ENCODE measurements around the gene ZNF185. TPM values are rescaled to one million over a fixed set of nuclear protein-coding genes. Genes with fewer than 3 reads are reported as not detected.
A peak's percentile ranks its signal among the peaks of the same experiment; 100 is the strongest.

Gene ZNF185
- total RNA-seq, 1 donor from 2014 or later = 2.1 TPM

DNA sequence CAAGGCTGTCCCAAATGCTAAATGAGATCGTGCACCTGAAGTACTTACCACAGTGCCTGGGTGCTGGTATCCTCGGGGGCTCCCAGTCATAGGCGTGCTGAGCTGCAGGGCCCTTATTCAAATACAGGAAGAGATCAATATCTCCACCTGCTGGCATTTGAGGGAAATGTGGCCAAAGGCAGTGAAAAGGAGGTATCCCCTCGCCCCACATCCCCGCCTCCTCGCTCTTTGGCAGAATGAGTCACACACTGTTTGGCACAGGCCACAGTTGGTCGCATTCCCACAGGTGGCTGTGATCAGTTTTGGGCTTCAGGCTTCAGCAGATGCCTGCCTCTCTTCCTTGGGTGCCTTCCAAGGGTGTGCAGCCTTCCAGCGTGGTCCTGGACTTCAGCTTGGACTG, 28.4 kb downstream of the ZNF185 start:
- H3K4me1 Mint-ChIP-seq (ENCODE audit: unreplicated experiment) = no peaks in the 10 kb centered on the region
- peaks cover 3% of the 10 kb centered on the region for H3K27me3 Mint-ChIP-seq (ENCODE audit: unreplicated experiment)
- H3K27ac Mint-ChIP-seq (ENCODE audit: unreplicated experiment) = no peak overlapping the region
- TF ChIP-seq, protein P1, sequence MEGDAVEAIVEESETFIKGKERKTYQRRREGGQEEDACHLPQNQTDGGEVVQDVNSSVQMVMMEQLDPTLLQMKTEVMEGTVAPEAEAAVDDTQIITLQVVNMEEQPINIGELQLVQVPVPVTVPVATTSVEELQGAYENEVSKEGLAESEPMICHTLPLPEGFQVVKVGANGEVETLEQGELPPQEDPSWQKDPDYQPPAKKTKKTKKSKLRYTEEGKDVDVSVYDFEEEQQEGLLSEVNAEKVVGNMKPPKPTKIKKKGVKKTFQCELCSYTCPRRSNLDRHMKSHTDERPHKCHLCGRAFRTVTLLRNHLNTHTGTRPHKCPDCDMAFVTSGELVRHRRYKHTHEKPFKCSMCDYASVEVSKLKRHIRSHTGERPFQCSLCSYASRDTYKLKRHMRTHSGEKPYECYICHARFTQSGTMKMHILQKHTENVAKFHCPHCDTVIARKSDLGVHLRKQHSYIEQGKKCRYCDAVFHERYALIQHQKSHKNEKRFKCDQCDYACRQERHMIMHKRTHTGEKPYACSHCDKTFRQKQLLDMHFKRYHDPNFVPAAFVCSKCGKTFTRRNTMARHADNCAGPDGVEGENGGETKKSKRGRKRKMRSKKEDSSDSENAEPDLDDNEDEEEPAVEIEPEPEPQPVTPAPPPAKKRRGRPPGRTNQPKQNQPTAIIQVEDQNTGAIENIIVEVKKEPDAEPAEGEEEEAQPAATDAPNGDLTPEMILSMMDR (IDR thresholded peaks at IDR 0.05; ENCODE audit: unreplicated experiment) = no peak
- DNase-seq (ENCODE audit: low spot score) = peak; percentile 38
- no peak overlapping the region for H3K4me3 Mint-ChIP-seq (ENCODE audit: unreplicated experiment)
- H3K36me3 Mint-ChIP-seq (ENCODE audit: low read depth, unreplicated experiment) = no peaks in the 10 kb centered on the region
- no peaks in the 10 kb centered on the region for H3K9me3 Mint-ChIP-seq (ENCODE audit: unreplicated experiment)

DNA sequence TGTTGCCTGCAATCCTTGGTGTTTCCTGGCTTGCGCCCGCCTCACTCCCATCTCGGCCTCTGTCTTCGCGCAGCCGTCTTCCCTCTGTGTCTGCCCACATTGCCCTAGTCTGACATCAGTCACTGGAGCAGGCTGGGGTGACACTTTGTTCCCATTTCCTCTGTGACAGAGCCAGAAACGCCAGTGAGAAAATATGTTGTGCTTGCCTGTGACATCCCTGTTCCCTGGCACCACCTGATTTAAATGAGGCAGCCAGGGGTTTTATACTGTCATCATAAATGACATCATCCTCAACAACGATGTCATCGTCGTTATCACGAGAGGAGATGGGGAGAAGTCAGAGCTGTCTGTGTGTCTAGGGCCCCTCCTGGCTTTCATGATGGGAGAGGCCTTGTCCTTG, 29.1 kb downstream of the ZNF185 start:
- H3K4me3 Mint-ChIP-seq (ENCODE audit: unreplicated experiment) = no peak overlapping the region
- no peaks in the 10 kb centered on the region for H3K9me3 Mint-ChIP-seq (ENCODE audit: unreplicated experiment)
- TF ChIP-seq, protein P1 (IDR thresholded peaks at IDR 0.05; ENCODE audit: unreplicated experiment) = no peak
- peaks cover 3% of the 10 kb centered on the region for H3K27me3 Mint-ChIP-seq (ENCODE audit: unreplicated experiment)
- H3K27ac Mint-ChIP-seq (ENCODE audit: unreplicated experiment) = no peak overlapping the region
- H3K36me3 Mint-ChIP-seq (ENCODE audit: low read depth, unreplicated experiment) = no peaks in the 10 kb centered on the region
- no peak for DNase-seq (ENCODE audit: low spot score)
- no peaks in the 10 kb centered on the region for H3K4me1 Mint-ChIP-seq (ENCODE audit: unreplicated experiment)

DNA sequence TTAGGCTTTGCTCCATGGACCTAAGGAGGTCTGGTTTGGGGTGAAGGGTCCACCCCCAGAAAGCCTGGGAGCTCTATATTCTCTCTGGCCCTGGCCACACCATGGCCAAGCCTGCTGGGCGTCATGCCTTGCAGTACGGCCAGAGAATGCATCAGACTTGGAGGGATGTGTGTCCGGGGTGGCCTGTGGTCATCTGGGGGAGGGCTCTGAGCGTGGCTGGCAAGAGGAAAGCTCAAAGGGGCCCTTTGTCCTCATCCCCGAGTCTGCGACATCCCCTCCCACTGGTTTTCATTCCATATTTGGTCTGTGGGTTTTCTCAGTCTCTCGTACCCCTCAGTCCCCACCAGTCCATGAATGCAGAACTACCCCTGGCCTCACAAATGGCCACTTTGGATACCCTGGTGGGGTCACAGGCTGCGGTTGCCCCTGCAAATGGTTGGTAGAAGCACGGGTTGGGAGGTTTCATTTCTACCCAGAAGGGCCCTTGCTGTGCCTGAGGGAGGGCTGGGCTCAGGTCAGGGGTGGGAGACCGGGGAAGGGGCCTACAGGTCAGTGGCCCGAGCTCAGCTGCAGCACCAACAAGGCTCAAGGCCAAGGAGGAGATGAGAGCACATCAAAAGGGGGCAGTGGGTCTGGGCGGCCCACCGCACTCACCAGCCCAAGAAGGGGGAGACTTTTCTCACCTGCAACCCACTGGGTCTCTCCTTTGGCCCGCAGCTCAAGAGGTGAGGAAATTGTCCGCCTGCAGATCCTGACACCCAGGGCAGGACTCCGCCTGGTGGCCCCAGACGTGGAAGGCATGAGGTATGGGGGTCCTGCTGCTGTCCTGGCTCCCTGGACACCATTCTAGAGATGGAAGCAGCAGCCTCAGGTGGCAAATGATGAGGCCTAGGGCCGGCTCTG, 30.2 kb downstream of the ZNF185 start:
- Mint-ChIP-seq H3K4me1 (ENCODE audit: unreplicated experiment) (no peaks in the 10 kb centered on the region), H3K36me3 (ENCODE audit: low read depth, unreplicated experiment) (no peaks in the 10 kb centered on the region), H3K27ac (ENCODE audit: unreplicated experiment) (no peak overlapping the region), H3K9me3 (ENCODE audit: unreplicated experiment) (no peaks in the 10 kb centered on the region), H3K27me3 (ENCODE audit: unreplicated experiment) (peaks cover 3% of the 10 kb centered on the region), H3K4me3 (ENCODE audit: unreplicated experiment) (no peak overlapping the region)
- TF ChIP-seq, protein P1 (IDR thresholded peaks at IDR 0.05; ENCODE audit: unreplicated experiment) = no peak
- no peak for DNase-seq (ENCODE audit: low spot score)

DNA sequence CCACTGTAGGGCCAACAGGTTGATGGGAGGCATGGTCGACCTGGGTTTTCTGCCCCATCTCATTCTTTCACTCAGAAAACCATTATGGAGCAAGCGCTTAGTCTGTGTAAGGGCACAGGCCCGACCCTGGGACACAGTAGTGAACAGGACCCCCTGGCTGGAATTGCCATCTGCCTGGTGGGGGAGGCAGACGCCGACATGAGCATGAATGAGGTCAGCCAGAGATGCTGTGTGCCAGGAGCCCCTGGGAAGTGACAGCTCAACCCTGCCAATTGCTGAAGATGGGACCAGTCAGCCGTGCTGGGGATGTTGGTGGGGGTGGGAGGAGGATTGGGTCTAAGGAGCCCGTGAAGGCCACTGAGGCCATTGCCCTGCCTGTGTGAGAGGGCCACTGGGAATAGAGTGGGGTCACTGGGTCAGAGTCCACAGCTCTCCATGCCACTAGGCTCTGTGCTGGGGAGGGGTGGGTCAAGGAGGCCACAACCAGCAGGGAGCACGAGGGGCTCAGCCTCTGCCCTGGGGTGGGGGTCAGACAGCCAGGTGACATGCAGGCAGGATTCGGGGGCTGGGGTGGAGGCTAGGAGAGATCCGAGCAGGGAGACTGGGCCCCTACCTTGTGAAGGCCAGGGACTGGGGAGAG, 31.0 kb downstream of the ZNF185 start:
- Mint-ChIP-seq H3K36me3 (ENCODE audit: low read depth, unreplicated experiment) (no peaks in the 10 kb centered on the region), H3K27me3 (ENCODE audit: unreplicated experiment) (peaks cover 3% of the 10 kb centered on the region), H3K9me3 (ENCODE audit: unreplicated experiment) (no peaks in the 10 kb centered on the region), H3K4me1 (ENCODE audit: unreplicated experiment) (no peaks in the 10 kb centered on the region), H3K4me3 (ENCODE audit: unreplicated experiment) (no peak overlapping the region), H3K27ac (ENCODE audit: unreplicated experiment) (no peak overlapping the region)
- TF ChIP-seq, protein P1 (IDR thresholded peaks at IDR 0.05; ENCODE audit: unreplicated experiment) = no peak
- DNase-seq (ENCODE audit: low spot score) = no peak

DNA sequence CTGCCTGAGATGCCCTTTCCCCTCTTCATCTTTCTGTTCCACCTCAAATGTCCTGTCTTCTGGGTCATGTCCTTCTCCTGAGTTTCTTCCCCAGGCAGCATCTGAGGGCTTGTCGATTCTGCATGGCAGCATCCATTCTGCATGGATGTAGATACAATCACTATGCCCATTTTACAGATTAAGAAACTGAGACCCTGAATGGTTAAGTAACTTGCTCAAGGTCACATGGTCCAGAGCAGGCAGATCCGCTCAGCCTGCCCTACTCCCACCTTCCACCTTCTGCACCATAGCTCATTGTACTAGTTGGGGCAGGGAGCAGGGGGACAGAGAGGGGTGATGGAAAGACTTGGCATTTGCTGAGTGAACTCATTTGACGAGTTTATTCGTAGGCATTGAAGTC, 32.0 kb downstream of the ZNF185 start:
- Mint-ChIP-seq H3K27ac (ENCODE audit: unreplicated experiment) (no peak overlapping the region), H3K36me3 (ENCODE audit: low read depth, unreplicated experiment) (no peaks in the 10 kb centered on the region), H3K27me3 (ENCODE audit: unreplicated experiment) (peaks cover 1% of the 10 kb centered on the region), H3K9me3 (ENCODE audit: unreplicated experiment) (no peaks in the 10 kb centered on the region), H3K4me3 (ENCODE audit: unreplicated experiment) (no peak overlapping the region), H3K4me1 (ENCODE audit: unreplicated experiment) (no peaks in the 10 kb centered on the region)
- TF ChIP-seq, protein P1 (IDR thresholded peaks at IDR 0.05; ENCODE audit: unreplicated experiment) = no peak
- DNase-seq (ENCODE audit: low spot score) = no peak

All from endothelial cell (in vitro differentiated cells).